Stimulated activated CD4-positive, alpha-beta T cell treated with anti-CD3 and anti-CD28 coated beads, Interleukin-2, amount 100 ng/mL, for 24 hours (primary cell): ENCODE data around the gene MYO18B.

Source experiments
- DNase-seq, 2 donors: peaks; one replicate each; pipeline ENCODE4 v3.0.0-alpha.2; 2020

The MYO18B gene

GRCh38 chr22:25908755-25909154, 166.8 kb downstream of the MYO18B start:
- no peak for DNase-seq

GRCh38 chr22:25909614-25910387, 167.8 kb downstream of the MYO18B start:
- no peak for DNase-seq

GRCh38 chr22:25911243-25911972, 169.4 kb downstream of the MYO18B start:
- no peak for DNase-seq

- no peak for DNase-seq
Measured at GRCh38 chr22:25919452-25919851, 177.5 kb downstream of the MYO18B start.

- DNase-seq: no peak
Measured at GRCh38 chr22:25922141-25922540, 180.2 kb downstream of the MYO18B start.

GRCh38 chr22:25923914-25924313, 181.9 kb downstream of the MYO18B start:
- no peak for DNase-seq

GRCh38 chr22:25928038-25928437, 186.1 kb downstream of the MYO18B start:
- DNase-seq: no peak

GRCh38 chr22:25929321-25929878, 187.4 kb downstream of the MYO18B start:
- DNase-seq: no peak

GRCh38 chr22:25930083-25930482, 188.1 kb downstream of the MYO18B start:
- DNase-seq: no peak

GRCh38 chr22:25930788-25931310, 188.9 kb downstream of the MYO18B start:
- DNase-seq: no peak

GRCh38 chr22:25933158-25933788, 191.3 kb downstream of the MYO18B start:
- DNase-seq: no peak

- no peak for DNase-seq
Measured at GRCh38 chr22:25935266-25936058, 193.5 kb downstream of the MYO18B start.

GRCh38 chr22:25938151-25938550, 196.2 kb downstream of the MYO18B start:
- DNase-seq: no peak

GRCh38 chr22:25939384-25939783, 197.4 kb downstream of the MYO18B start:
- DNase-seq: no peak

GRCh38 chr22:25940479-25940878, 198.5 kb downstream of the MYO18B start:
- DNase-seq: no peak

GRCh38 chr22:25941365-25941960, 199.5 kb downstream of the MYO18B start:
- DNase-seq: no peak

- DNase-seq: no peak
Measured at GRCh38 chr22:25942115-25942855, 200.3 kb downstream of the MYO18B start.

GRCh38 chr22:25942856-25943411, 200.9 kb downstream of the MYO18B start:
- DNase-seq: no peak

GRCh38 chr22:25950111-25950510, 208.1 kb downstream of the MYO18B start:
- no peak for DNase-seq

GRCh38 chr22:25953276-25953675, 211.3 kb downstream of the MYO18B start:
- no peak for DNase-seq

GRCh38 chr22:25953919-25954318, 211.9 kb downstream of the MYO18B start:
- no peak for DNase-seq
